Neural progenitor cell (in vitro differentiated cells): ENCODE measurements around the gene PPM1A. TPM values are rescaled to one million over a fixed set of nuclear protein-coding genes. Genes with fewer than 3 reads are reported as not detected.

Experiments
- DNase-seq: peaks from one replicate; pipeline ENCODE4 v3.0.0-alpha.2; 2016; ENCODE audit warnings: low spot score
- H2AFZ ChIP-seq: fragments of 200-600 bp; sonication (generic); replicated peaks from 2 replicates; pipeline ENCODE4 v1.6.1; 2016; ENCODE audit warnings: antibody characterized with exemption
- H3F3A ChIP-seq: fragments of 200-600 bp; sonication (generic); 2 replicates; pipeline ENCODE4 v1.6.1; 2016; ENCODE audit warnings: antibody characterized with exemption, low read depth
- H3K27ac ChIP-seq: fragments of 200-600 bp; sonication (generic); 2 replicates; pipeline ENCODE4 v1.5.1; 2016; ENCODE audit warnings: mild to moderate bottlenecking
- H3K27me3 ChIP-seq: fragments of 200-600 bp; sonication (generic); 2 replicates; pipeline ENCODE4 v1.6.1; 2016; ENCODE audit warnings: mild to moderate bottlenecking, moderate library complexity
- H3K36me3 ChIP-seq: fragments of 200-600 bp; sonication (generic); 2 replicates; pipeline ENCODE4 v1.5.1; 2016
- H3K4me1 ChIP-seq: fragments of 200-600 bp; sonication (generic); 2 replicates; pipeline ENCODE4 v1.6.1; 2016; ENCODE audit warnings: mixed run types
- H3K4me2 ChIP-seq: fragments of 200-600 bp; sonication (generic); 2 replicates; pipeline ENCODE4 v1.6.1; 2016
- H3K4me3 ChIP-seq: fragments of 200-600 bp; sonication (generic); 2 replicates; pipeline ENCODE4 v1.5.1; 2016
- H3K79me2 ChIP-seq: fragments of 200-600 bp; sonication (generic); 2 replicates; pipeline ENCODE4 v1.6.1; 2016; ENCODE audit warnings: low read depth
- H3K9ac ChIP-seq: fragments of 200-600 bp; sonication (generic); 2 replicates; pipeline ENCODE4 v1.6.1; 2016
- H3K9me3 ChIP-seq: fragments of 200-600 bp; sonication (generic); 2 replicates; pipeline ENCODE4 v1.5.1; 2016; ENCODE audit warnings: low read depth
- H4K20me1 ChIP-seq: fragments of 200-600 bp; sonication (generic); 2 replicates; pipeline ENCODE4 v1.6.1; 2016; ENCODE audit warnings: low read depth
- H3K27ac Mint-ChIP-seq: 3 replicates; pipeline ENCODE4 v1.8.0; 2021; ENCODE audit warnings: mixed read lengths
- H3K27me3 Mint-ChIP-seq: 2 replicates; pipeline ENCODE4 v1.8.0; 2022; ENCODE audit warnings: low read depth, mild to moderate bottlenecking, inconsistent platforms, moderate library complexity, mixed read lengths; ENCODE audit not compliant: insufficient read depth
- H3K36me3 Mint-ChIP-seq: 3 replicates; pipeline ENCODE4 v1.8.0; 2021; ENCODE audit warnings: mixed read lengths
- H3K4me1 Mint-ChIP-seq: 3 replicates; pipeline ENCODE4 v1.8.0; 2021; ENCODE audit warnings: mixed read lengths
- H3K4me3 Mint-ChIP-seq: 3 replicates; pipeline ENCODE4 v1.8.0; 2021; ENCODE audit warnings: mild to moderate bottlenecking, moderate library complexity, mixed read lengths
- H3K9me3 Mint-ChIP-seq: 3 replicates; pipeline ENCODE4 v1.8.0; 2020; ENCODE audit warnings: mixed read lengths
- EZH2 ChIP-seq: fragments of 200-600 bp; sonication (generic); IDR thresholded peaks from 2 replicates; pipeline ENCODE4 v1.6.1; 2017; ENCODE audit warnings: antibody characterized with exemption, mild to moderate bottlenecking, moderate library complexity
- EZH2phosphoT487 ChIP-seq: fragments of 200-600 bp; sonication (generic); IDR thresholded peaks from 2 replicates; pipeline ENCODE4 v1.6.1; 2017; ENCODE audit warnings: antibody characterized with exemption
- total RNA-seq: library from RNA; depleted of rRNA; stranded (reverse); fragments of >200 nt; gene quantifications from 2 replicates; pipeline ENCODE4 v1.2.3, GENCODE V29; 2015; ENCODE audit warnings: low replicate concordance
- TF ChIP-seq, protein P1 (sequence below): fragments of 200-600 bp; sonication (generic); IDR thresholded peaks from 2 replicates; pipeline ENCODE4 v1.5.1; 2017; ENCODE audit warnings: antibody characterized with exemption, mild to moderate bottlenecking

PPM1A gene
- total RNA-seq, 1 donor from 2014 or later = 55.0 TPM

DNA sequence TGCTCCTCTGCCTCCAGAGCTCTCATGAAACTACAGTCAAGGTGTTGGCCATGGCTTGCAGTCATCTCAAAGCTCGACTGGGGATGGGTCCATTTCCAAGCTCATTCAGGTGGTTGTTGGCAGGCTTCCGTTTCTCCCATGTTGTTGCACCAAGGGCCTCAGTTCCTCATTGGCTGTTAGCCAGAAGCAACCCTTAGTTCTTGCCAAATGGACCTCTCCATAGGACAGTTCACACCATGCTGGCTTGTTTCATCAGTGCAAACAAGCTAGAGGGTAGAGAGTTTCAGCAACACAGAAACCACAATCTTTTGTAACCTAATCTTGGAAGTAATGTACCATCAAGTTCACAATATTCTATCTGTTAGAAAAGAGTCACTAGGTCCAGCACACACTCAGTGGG lies 22.7 kb upstream of the PPM1A start:
- Mint-ChIP-seq H3K4me3 (no peak overlapping the region), H3K27me3 (no peaks in the 10 kb centered on the region), H3K4me1 (no peaks in the 10 kb centered on the region), H3K9me3 (peaks cover 4% of the 10 kb centered on the region), H3K27ac (no peak overlapping the region), H3K36me3 (no peaks in the 10 kb centered on the region)
- no peaks in the 10 kb centered on the region for H3F3A ChIP-seq
- TF ChIP-seq, protein P1, sequence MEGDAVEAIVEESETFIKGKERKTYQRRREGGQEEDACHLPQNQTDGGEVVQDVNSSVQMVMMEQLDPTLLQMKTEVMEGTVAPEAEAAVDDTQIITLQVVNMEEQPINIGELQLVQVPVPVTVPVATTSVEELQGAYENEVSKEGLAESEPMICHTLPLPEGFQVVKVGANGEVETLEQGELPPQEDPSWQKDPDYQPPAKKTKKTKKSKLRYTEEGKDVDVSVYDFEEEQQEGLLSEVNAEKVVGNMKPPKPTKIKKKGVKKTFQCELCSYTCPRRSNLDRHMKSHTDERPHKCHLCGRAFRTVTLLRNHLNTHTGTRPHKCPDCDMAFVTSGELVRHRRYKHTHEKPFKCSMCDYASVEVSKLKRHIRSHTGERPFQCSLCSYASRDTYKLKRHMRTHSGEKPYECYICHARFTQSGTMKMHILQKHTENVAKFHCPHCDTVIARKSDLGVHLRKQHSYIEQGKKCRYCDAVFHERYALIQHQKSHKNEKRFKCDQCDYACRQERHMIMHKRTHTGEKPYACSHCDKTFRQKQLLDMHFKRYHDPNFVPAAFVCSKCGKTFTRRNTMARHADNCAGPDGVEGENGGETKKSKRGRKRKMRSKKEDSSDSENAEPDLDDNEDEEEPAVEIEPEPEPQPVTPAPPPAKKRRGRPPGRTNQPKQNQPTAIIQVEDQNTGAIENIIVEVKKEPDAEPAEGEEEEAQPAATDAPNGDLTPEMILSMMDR = no peak
- TF ChIP-seq EZH2phosphoT487 (no peak), EZH2 (no peak)
- H3K79me2 ChIP-seq = no peaks in the 10 kb centered on the region
- H3K36me3 ChIP-seq = peaks cover 4% of the 10 kb centered on the region
- H3K4me3 ChIP-seq = no peak overlapping the region
- no peaks in the 10 kb centered on the region for H3K4me1 ChIP-seq
- DNase-seq = no peak
- H3K4me2 ChIP-seq = no peak overlapping the region
- no peaks in the 10 kb centered on the region for H3K27me3 ChIP-seq
- no peak overlapping the region for H2AFZ ChIP-seq
- no peak overlapping the region for H3K9ac ChIP-seq
- H4K20me1 ChIP-seq = no peaks in the 10 kb centered on the region
- H3K27ac ChIP-seq = no peak overlapping the region
- H3K9me3 ChIP-seq = peaks cover 4% of the 10 kb centered on the region

GRCh38 chr14:60227291-60227690 lies 21.7 kb upstream of the PPM1A start:
- no peak overlapping the region for H3K4me3 Mint-ChIP-seq
- no peaks in the 10 kb centered on the region for H3K27me3 Mint-ChIP-seq
- no peaks in the 10 kb centered on the region for H3K36me3 Mint-ChIP-seq

DNA sequence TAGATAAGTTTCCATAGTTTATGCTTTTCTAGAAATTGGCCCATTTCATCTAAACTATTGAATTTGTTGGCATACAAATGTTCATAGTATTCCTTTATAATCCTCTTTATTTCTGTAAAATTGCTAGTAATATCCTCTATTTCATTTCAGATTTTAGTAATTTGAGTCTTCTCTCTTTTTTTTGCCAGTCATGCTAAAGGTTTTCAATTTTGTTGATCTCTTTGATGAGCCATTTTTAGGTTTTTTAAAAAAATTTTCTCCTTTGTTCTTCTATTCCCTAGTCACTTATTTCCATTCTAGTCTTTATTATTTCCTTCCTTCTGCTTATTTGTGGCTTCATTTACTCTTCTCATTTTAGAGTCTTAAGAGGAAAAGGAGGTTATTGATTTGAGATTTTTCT lies 19.4 kb upstream of the PPM1A start:
- Histone ChIP-seq H4K20me1 (no peaks in the 10 kb centered on the region), H3K36me3 (peaks cover 9% of the 10 kb centered on the region), H3K9ac (no peak overlapping the region), H3K4me3 (no peak overlapping the region), H3K4me2 (no peak overlapping the region), H3K4me1 (peaks cover 8% of the 10 kb centered on the region), H3K27ac (no peak overlapping the region), H3K79me2 (no peaks in the 10 kb centered on the region), H3K27me3 (no peaks in the 10 kb centered on the region), H3K9me3 (peaks cover 15% of the 10 kb centered on the region), H2AFZ (no peak overlapping the region), H3F3A (peaks cover 6% of the 10 kb centered on the region)
- DNase-seq = no peak
- Mint-ChIP-seq H3K4me3 (no peak overlapping the region), H3K27me3 (no peaks in the 10 kb centered on the region), H3K36me3 (no peaks in the 10 kb centered on the region), H3K4me1 (peaks cover 2% of the 10 kb centered on the region), H3K27ac (no peak overlapping the region), H3K9me3 (peaks cover 17% of the 10 kb centered on the region)
- no peak for TF ChIP-seq EZH2phosphoT487
- no peak for TF ChIP-seq EZH2
- TF ChIP-seq, protein P1 = no peak

More at GRCh38 chr14:60227291-60227690, 21.7 kb upstream of the PPM1A start:
- Histone ChIP-seq H3F3A (peaks cover 2% of the 10 kb centered on the region), H3K27me3 (no peaks in the 10 kb centered on the region), H3K27ac (no peak overlapping the region), H3K79me2 (no peaks in the 10 kb centered on the region), H3K9ac (no peak overlapping the region), H2AFZ (no peak overlapping the region), H4K20me1 (no peaks in the 10 kb centered on the region), H3K4me3 (no peak overlapping the region), H3K4me1 (no peaks in the 10 kb centered on the region), H3K36me3 (peaks cover 9% of the 10 kb centered on the region), H3K4me2 (no peak overlapping the region), H3K9me3 (peaks cover 14% of the 10 kb centered on the region)
- TF ChIP-seq, protein P1 = no peak
- TF ChIP-seq EZH2 (no peak), EZH2phosphoT487 (no peak)
- H3K9me3 Mint-ChIP-seq = peaks cover 10% of the 10 kb centered on the region
- no peaks in the 10 kb centered on the region for H3K4me1 Mint-ChIP-seq
- no peak overlapping the region for H3K27ac Mint-ChIP-seq
- DNase-seq = no peak
